ENCODE data around the gene ZNF467.

GRCh38 chr7:149716932-149717307 is 56.5 kb downstream of the ZNF467 start:
- TF ChIP-seq TCF4 (CRISPR knock-in tag; IDR thresholded peaks at IDR 0.05; ENCODE audit: borderline replicate concordance), result no peak
- TF ChIP-seq ZFP30 (CRISPR knock-in tag; IDR thresholded peaks at IDR 0.05), result no peak
- TF ChIP-seq SNAI2 (CRISPR knock-in tag; IDR thresholded peaks at IDR 0.05), result no peak
- no peak for TF ChIP-seq OSR1 (CRISPR knock-in tag; IDR thresholded peaks at IDR 0.05)
- TF ChIP-seq ISL1 (CRISPR knock-in tag; IDR thresholded peaks at IDR 0.05), result no peak
- TF ChIP-seq ZFP3 (CRISPR knock-in tag; IDR thresholded peaks at IDR 0.05), result no peak
- TF ChIP-seq ZNF70 (CRISPR knock-in tag; IDR thresholded peaks at IDR 0.05), result no peak
- TF ChIP-seq, protein P1, sequence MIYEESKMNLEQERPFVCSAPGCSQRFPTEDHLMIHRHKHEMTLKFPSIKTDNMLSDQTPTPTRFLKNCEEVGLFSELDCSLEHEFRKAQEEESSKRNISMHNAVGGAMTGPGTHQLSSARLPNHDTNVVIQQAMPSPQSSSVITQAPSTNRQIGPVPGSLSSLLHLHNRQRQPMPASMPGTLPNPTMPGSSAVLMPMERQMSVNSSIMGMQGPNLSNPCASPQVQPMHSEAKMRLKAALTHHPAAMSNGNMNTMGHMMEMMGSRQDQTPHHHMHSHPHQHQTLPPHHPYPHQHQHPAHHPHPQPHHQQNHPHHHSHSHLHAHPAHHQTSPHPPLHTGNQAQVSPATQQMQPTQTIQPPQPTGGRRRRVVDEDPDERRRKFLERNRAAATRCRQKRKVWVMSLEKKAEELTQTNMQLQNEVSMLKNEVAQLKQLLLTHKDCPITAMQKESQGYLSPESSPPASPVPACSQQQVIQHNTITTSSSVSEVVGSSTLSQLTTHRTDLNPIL (CRISPR knock-in tag; IDR thresholded peaks at IDR 0.05; ENCODE audit: low read depth), result no peak
- no peak for TF ChIP-seq TSHZ2 (CRISPR knock-in tag; IDR thresholded peaks at IDR 0.05)
- TF ChIP-seq CSDC2 (CRISPR knock-in tag; IDR thresholded peaks at IDR 0.05), result no peak

Measured in SK-N-SH treated with all-trans-retinoic acid at 6 μM for 48 hours (cell line).